ENCODE data around the gene NHS. TPM values are rescaled to one million over a fixed set of nuclear protein-coding genes. Genes with fewer than 3 reads are reported as not detected.
A peak's percentile ranks its signal among the peaks of the same experiment; 100 is the strongest.

The NHS gene
- total RNA-seq, 1 experiment from 2014 or later, result 4.6 TPM

DNA sequence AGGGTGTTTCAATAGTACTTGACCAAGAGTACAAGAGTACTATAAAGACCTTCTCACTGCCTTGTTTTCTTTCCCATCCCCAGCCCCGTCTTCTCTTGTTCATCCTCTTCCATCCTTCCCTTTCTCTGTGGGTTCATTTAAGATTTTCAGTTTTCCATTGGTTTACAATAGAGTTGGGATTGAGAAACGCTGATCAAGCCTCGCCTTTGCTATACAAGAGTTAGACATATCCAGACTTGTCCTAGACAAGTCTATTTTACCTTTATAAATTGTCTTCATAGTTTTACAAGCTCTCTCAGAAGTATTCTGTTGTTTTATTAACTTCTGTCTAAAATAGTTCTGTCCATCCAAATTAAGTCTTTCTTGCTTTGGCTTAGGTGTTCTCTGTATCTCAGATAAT is 332.7 kb downstream of the NHS start:
- DNase-seq (ENCODE audit: extremely low read depth, low read depth), result no peak

GRCh38 chrX:17710871-17711301 is 335.9 kb downstream of the NHS start:
- DNase-seq (ENCODE audit: extremely low read depth, low read depth), result no peak

GRCh38 chrX:17713288-17713687 is 338.3 kb downstream of the NHS start:
- no peak for DNase-seq (ENCODE audit: extremely low read depth, low read depth)

DNA sequence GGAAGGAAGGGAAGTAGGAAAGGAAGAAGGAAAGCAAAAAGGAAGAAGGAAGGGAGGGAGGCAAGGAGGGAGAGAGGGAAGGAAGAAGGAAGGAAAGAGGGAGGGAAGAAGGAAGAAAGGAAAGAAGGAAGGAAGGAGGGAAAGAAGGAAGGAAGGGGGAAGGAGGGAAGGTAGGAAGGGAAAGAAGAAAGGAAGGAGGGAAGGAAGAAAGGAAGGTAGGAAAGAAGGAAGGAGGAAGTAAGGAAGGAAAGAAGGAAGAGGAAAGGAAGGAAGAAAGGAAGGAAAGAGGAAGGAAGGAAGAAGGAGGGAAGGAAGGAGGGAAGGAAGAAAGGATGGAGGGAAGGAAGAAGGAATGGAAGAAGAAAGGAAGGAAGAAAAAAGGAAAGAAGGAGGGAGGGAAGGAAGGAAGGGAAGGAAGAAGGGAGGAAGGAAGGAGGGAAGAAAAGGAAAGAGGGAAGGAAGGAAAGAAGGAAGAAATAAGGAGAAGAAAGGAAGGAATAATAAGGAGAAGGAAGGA is 343.7 kb downstream of the NHS start:
- no peak for DNase-seq (ENCODE audit: extremely low read depth, low read depth)

GRCh38 chrX:17719711-17720110 is 344.7 kb downstream of the NHS start:
- DNase-seq (ENCODE audit: extremely low read depth, low read depth), result no peak

DNA sequence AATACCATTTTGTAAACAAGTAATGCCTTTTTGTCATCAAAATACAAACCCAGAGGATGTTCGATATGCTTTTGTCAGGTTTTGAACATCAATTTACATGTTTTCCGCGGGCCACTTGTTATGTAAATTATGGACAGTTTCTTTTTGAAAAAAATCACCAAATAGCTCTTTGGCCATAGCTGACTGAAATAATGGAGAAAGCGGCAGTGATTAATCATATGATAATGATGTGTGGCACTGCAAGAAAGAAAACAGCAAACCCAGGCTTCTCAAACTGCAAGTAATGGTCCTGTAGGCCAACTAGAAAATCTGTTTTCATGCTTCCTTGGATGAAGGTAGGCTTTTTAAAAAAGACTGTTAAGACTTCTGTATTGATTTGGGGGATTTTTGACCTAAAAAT is 346.7 kb downstream of the NHS start:
- DNase-seq (ENCODE audit: extremely low read depth, low read depth), result no peak

- no peak for DNase-seq (ENCODE audit: extremely low read depth, low read depth)
Observed at GRCh38 chrX:17725181-17725580, 350.2 kb downstream of the NHS start.

GRCh38 chrX:17732138-17732783 is 357.3 kb downstream of the NHS start:
- DNase-seq (ENCODE audit: extremely low read depth, low read depth), result no peak

- DNase-seq (ENCODE audit: extremely low read depth, low read depth), result no peak
Observed at GRCh38 chrX:17735406-17735805, 360.4 kb downstream of the NHS start.

- DNase-seq (ENCODE audit: extremely low read depth, low read depth), result no peak
Observed at GRCh38 chrX:17736478-17736855, 361.5 kb downstream of the NHS start.

- peak; percentile 95 for DNase-seq (ENCODE audit: extremely low read depth, low read depth)
Observed at GRCh38 chrX:17736856-17737709, 362.1 kb downstream of the NHS start, which contains the start of gene SCML1. SCML1 (plus strand) TSS chrX:17737493; CDS start chrX:17744187, 6,694 bp downstream.

- DNase-seq (ENCODE audit: extremely low read depth, low read depth), result no peak
Observed at GRCh38 chrX:17737710-17737985, 362.6 kb downstream of the NHS start.

- DNase-seq (ENCODE audit: extremely low read depth, low read depth), result peak; percentile 5
Observed at GRCh38 chrX:17737986-17738713, 363.1 kb downstream of the NHS start.

GRCh38 chrX:17738737-17739535 is 363.9 kb downstream of the NHS start:
- DNase-seq (ENCODE audit: extremely low read depth, low read depth), result no peak

DNA sequence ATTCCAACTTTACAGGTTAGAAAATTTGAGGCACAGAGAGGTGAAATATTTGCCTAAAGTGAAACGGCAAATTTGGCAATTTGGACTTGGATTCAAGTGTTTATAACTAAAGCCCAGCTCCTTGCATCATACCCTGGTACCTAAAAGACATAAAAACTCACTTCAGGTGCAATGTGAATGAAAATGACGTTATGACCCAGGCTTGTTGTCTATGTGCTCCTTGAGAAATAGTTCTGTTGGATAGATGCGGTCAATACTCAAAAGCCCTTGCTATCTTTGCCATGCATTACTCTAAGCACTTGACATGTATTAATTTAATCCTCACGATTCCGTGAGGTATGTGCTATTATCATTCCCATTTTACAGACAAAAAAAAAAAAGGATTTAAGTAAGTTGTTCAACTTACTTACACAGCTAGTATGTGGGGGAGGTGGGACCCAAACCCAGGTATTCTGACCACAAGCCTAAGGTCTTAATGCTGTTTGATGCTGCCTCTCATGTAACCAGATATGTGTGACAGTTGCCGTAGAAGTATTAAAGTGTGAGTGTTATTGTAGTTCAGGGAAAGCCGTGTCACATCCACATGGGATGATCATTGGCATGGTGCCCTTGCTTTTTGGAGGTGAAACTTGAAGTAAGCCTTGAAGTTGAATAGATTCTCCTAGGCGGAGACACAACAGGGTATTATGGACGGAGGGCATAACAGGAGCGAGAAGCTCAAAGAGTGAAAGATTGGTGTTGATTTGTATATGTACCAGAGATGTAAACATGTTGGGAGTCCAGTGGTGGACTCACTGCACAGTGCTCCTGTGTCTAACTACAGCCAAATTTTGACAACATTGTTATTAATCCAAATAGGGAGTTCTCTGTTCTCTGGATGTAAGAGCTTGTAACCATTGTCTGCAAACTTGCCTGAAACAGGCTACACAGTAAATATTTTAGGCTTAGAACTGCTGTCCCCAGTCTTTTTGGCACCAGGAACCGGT is 365.4 kb downstream of the NHS start:
- DNase-seq (ENCODE audit: extremely low read depth, low read depth), result no peak

DNA sequence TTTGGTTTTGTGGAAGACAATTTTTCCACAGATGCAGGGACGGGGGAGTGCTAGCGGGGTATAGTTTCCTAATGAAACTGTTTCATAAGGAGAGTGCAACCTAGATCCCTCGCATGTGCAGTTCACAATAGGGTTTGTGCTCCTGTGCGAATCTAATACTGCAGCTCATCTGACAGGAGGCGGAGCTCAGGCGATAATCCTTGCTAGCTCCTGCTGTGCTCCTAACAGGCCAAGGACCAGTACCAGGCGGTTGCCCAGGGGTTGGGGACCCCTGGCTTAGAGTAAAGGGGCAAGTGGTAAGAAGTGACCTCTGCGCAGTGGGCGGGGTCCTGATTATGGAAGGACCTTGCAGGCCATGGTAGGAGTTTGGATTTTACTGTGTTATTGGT is 366.1 kb downstream of the NHS start:
- DNase-seq (ENCODE audit: extremely low read depth, low read depth), result no peak

GRCh38 chrX:17743913-17744312 is 368.9 kb downstream of the NHS start:
- no peak for DNase-seq (ENCODE audit: extremely low read depth, low read depth)

DNA sequence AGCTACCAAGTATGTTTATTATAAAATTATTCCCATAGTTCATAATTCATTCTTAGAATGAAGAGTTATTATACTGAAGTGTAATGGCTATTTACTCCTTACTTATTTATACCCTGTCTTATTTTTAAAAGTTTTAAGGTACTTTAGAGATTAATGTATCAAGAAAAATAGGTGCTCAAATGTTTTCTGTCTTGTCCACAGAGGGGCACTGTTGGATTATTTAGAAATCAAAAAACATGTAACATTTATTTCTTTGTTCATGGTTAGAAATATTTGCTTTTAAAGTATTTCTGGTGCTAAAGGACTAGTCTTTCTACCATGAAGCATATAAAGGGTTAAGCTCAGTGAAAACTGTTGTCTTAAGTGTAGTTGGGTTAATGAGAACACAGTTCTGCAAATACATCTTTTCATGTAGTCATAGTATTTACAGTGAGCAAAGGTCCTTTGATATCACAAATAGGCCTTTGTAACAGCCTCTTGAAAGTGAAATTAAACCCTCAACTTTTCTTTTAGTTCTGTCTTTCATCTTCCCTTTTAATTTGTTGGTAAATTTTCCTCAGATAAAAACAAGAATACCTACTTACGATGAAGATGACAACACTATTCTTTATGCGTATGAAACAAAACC is 370.0 kb downstream of the NHS start:
- peak; percentile 12 for DNase-seq (ENCODE audit: extremely low read depth, low read depth)

DNA sequence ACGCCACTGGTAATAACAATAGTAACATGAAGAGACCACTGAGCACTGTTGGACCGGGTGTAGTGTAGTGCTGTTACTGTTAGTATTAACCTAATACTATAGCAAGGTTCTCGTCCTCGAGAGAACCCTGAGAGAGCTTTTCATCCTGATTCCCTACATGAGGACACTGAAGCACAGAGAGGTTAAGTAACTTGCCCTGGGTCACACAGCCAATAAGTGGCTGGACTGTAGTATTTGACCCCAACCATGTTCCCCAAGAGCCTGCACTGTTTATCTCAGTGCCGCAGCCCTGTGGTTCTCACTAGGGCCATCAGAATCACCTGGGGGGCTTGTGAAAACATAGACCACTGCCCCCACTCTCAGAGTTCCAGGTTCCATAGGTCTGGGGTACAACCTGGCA is 372.7 kb downstream of the NHS start:
- DNase-seq (ENCODE audit: extremely low read depth, low read depth), result no peak
